Measurements from ENCODE around the gene CRKL.

The CRKL gene

DNA sequence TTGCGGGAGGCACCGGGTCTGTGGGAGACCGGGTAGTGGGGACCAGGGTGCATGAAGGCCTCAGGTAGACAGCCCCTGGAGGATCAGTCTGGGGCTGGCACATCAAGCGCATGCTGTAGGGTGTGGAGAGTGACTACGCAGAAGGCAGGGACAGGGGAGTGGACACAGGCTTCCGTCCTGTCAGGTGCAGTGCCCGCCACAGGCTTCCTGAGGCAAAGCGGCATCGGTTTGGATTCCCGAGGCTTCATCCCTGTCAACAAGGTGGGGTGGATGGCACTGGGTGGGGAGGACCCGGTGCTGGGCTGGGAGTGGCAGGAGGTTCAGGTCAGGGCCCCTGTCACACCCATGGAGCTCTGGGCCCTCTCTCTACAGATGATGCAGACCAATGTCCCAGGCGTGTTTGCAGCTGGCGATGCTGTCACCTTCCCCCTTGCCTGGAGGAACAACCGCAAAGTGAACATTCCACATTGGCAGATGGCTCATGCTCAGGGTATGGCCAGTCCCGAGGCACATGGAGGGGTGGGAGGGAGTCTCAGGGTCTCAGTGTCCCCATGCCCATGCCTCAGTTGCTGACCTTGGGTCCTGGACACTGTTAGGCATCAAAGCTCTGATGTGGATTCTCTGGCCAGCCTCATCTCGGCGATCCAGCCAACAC, 60.4 kb downstream of the CRKL start:
- H3K79me2 ChIP-seq (ENCODE audit: insufficient read depth, low read length): peaks cover 5% of the 10 kb centered on the region; the same call in 1 of the 2 replicates
- H4K20me1 ChIP-seq (ENCODE audit: insufficient read depth, low read length, poor library complexity, severe bottlenecking): no peaks in the 10 kb centered on the region
- H3K36me3 ChIP-seq (ENCODE audit: insufficient read depth, low read length): no peaks in the 10 kb centered on the region
- H3F3A ChIP-seq (ENCODE audit: low read depth): no peaks in the 10 kb centered on the region
- H3K4me2 ChIP-seq (ENCODE audit: low read depth, low read length, poor library complexity, severe bottlenecking): no peak overlapping the region
- no peaks in the 10 kb centered on the region for H3K27me3 ChIP-seq (ENCODE audit: insufficient read depth, low read length, poor library complexity, severe bottlenecking)
- TF ChIP-seq, protein P1, sequence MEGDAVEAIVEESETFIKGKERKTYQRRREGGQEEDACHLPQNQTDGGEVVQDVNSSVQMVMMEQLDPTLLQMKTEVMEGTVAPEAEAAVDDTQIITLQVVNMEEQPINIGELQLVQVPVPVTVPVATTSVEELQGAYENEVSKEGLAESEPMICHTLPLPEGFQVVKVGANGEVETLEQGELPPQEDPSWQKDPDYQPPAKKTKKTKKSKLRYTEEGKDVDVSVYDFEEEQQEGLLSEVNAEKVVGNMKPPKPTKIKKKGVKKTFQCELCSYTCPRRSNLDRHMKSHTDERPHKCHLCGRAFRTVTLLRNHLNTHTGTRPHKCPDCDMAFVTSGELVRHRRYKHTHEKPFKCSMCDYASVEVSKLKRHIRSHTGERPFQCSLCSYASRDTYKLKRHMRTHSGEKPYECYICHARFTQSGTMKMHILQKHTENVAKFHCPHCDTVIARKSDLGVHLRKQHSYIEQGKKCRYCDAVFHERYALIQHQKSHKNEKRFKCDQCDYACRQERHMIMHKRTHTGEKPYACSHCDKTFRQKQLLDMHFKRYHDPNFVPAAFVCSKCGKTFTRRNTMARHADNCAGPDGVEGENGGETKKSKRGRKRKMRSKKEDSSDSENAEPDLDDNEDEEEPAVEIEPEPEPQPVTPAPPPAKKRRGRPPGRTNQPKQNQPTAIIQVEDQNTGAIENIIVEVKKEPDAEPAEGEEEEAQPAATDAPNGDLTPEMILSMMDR (conservative IDR thresholded peaks at IDR 0.05; ENCODE audit: low read length): no peak
- TF ChIP-seq EZH2phosphoT487 (IDR thresholded peaks at IDR 0.05; ENCODE audit: borderline replicate concordance): no peak
- no peaks in the 10 kb centered on the region for H3K9me3 ChIP-seq (ENCODE audit: insufficient read depth, low read depth, low read length)
- peaks cover 7% of the 10 kb centered on the region for H3K4me1 ChIP-seq (ENCODE audit: insufficient read depth, low read length, poor library complexity, severe bottlenecking)
- H3K9me2 ChIP-seq (replicated peaks; ENCODE audit: low read depth, low read length): no peaks in the 10 kb centered on the region
- no peak overlapping the region for H3K9ac ChIP-seq (ENCODE audit: low read depth, low read length, poor library complexity, severe bottlenecking)
- H3K4me3 ChIP-seq (ENCODE audit: low read length, poor library complexity, severe bottlenecking): no peak overlapping the region
- no peak overlapping the region for H2AFZ ChIP-seq (ENCODE audit: low read length)

- Histone ChIP-seq H3K4me1 (ENCODE audit: insufficient read depth, low read length, poor library complexity, severe bottlenecking) (peaks cover 14% of the 10 kb centered on the region), H3F3A (ENCODE audit: low read depth) (no peaks in the 10 kb centered on the region), H3K4me3 (ENCODE audit: low read length, poor library complexity, severe bottlenecking) (no peak overlapping the region), H3K4me2 (ENCODE audit: low read depth, low read length, poor library complexity, severe bottlenecking) (no peak overlapping the region), H3K27me3 (ENCODE audit: insufficient read depth, low read length, poor library complexity, severe bottlenecking) (no peaks in the 10 kb centered on the region), H4K20me1 (ENCODE audit: insufficient read depth, low read length, poor library complexity, severe bottlenecking) (no peaks in the 10 kb centered on the region), H3K36me3 (ENCODE audit: insufficient read depth, low read length) (no peaks in the 10 kb centered on the region), H3K79me2 (ENCODE audit: insufficient read depth, low read length) (peaks cover 13% of the 10 kb centered on the region; the same call in 1 of the 2 replicates), H3K9ac (ENCODE audit: low read depth, low read length, poor library complexity, severe bottlenecking) (no peak overlapping the region), H3K9me3 (ENCODE audit: insufficient read depth, low read depth, low read length) (no peaks in the 10 kb centered on the region), H2AFZ (ENCODE audit: low read length) (no peak overlapping the region), H3K9me2 (replicated peaks; ENCODE audit: low read depth, low read length) (no peaks in the 10 kb centered on the region)
- no peak for TF ChIP-seq EZH2phosphoT487 (IDR thresholded peaks at IDR 0.05; ENCODE audit: borderline replicate concordance)
- TF ChIP-seq, protein P1 (conservative IDR thresholded peaks at IDR 0.05; ENCODE audit: low read length): no peak
These were observed 61.2 kb downstream of the CRKL start for GRCh38 chr22:20978419-20978818.

GRCh38 chr22:20979243-20979809, 62.1 kb downstream of the CRKL start:
- no peaks in the 10 kb centered on the region for H3K9me3 ChIP-seq (ENCODE audit: insufficient read depth, low read depth, low read length)

More at GRCh38 chr22:20979243-20979809, 62.1 kb downstream of the CRKL start:
- Histone ChIP-seq H3K9ac (ENCODE audit: low read depth, low read length, poor library complexity, severe bottlenecking) (no peak overlapping the region), H3K4me3 (ENCODE audit: low read length, poor library complexity, severe bottlenecking) (no peak overlapping the region), H3K9me2 (replicated peaks; ENCODE audit: low read depth, low read length) (no peaks in the 10 kb centered on the region), H3K79me2 (ENCODE audit: insufficient read depth, low read length) (peaks cover 14% of the 10 kb centered on the region; the same call in 1 of the 2 replicates), H4K20me1 (ENCODE audit: insufficient read depth, low read length, poor library complexity, severe bottlenecking) (no peaks in the 10 kb centered on the region), H3K36me3 (ENCODE audit: insufficient read depth, low read length) (no peaks in the 10 kb centered on the region), H3K27me3 (ENCODE audit: insufficient read depth, low read length, poor library complexity, severe bottlenecking) (no peaks in the 10 kb centered on the region), H3K4me2 (ENCODE audit: low read depth, low read length, poor library complexity, severe bottlenecking) (no peak overlapping the region), H3F3A (ENCODE audit: low read depth) (no peaks in the 10 kb centered on the region), H3K4me1 (ENCODE audit: insufficient read depth, low read length, poor library complexity, severe bottlenecking) (peaks cover 15% of the 10 kb centered on the region), H2AFZ (ENCODE audit: low read length) (no peak overlapping the region)
- TF ChIP-seq EZH2phosphoT487 (IDR thresholded peaks at IDR 0.05; ENCODE audit: borderline replicate concordance): no peak
- TF ChIP-seq, protein P1 (conservative IDR thresholded peaks at IDR 0.05; ENCODE audit: low read length): no peak

Data from Loucy (cell line).